Peyer's patch (tissue), 4 donors: ENCODE results near the gene SENP2. TPM values are rescaled to one million over a fixed set of nuclear protein-coding genes. Genes with fewer than 3 reads are reported as not detected.
"Not testable (repeated sequence)": the region's sequence is repeated elsewhere in the genome, so short reads cannot be mapped to it uniquely, and the experiment has no call there.

ENCODE experiments used
- DNase-seq, 3 donors: peaks; one replicate each; pipeline ENCODE4 v3.0.0-alpha.2; 2017 to 2019
- H3K27ac ChIP-seq, 4 donors: fragments of 200-600 bp; sonication (generic); one replicate each; pipeline ENCODE4 v1.5.1; 2016 to 2019
- H3K27me3 ChIP-seq, 2 donors: fragments of 200-600 bp; sonication (generic); one replicate each; pipeline ENCODE4 v1.5.1; 2019
- H3K36me3 ChIP-seq, 3 donors: fragments of 200-600 bp; sonication (generic); one replicate each; pipeline ENCODE4 v1.5.1; 2016 to 2019
- H3K4me1 ChIP-seq, 4 donors: fragments of 200-600 bp; sonication (generic); one replicate each; pipeline ENCODE4 v1.5.1; 2016 to 2019
- H3K4me3 ChIP-seq, 4 donors: fragments of 200-600 bp; sonication (generic); 1 replicate in 3 of 4; 2 replicates in 1 of 4; pipeline ENCODE4 v1.5.1; 2016 to 2019; ENCODE audit warnings: mild to moderate bottlenecking in 1 of 4
- H3K9me3 ChIP-seq, 4 donors: fragments of 200-600 bp; sonication (generic); one replicate each; pipeline ENCODE4 v1.5.1; 2016 to 2019; ENCODE audit warnings: mild to moderate bottlenecking in 1 of 4
- CTCF ChIP-seq, 6 experiments: fragments of 450-650 bp in 4 of 6; fragments of 200-600 bp in 2 of 6; sonication (generic) in 1 of 6; IDR thresholded peaks; one replicate each; pipeline ENCODE4 v1.5.1; 2017 to 2019; ENCODE audit warnings: antibody characterized with exemption in 6 of 6, mild to moderate bottlenecking in 3 of 6, moderate library complexity in 1 of 6
- POLR2A ChIP-seq, 2 donors: fragments of 450-650 bp; IDR thresholded peaks; one replicate each; pipeline ENCODE4 v1.5.1; 2017; ENCODE audit warnings: antibody characterized with exemption in 2 of 2, mild to moderate bottlenecking in 2 of 2, moderate library complexity in 2 of 2
- total RNA-seq, 4 donors: library from RNA; depleted of rRNA; stranded (reverse); fragments of >200 nt; gene quantifications; one replicate each; pipeline ENCODE4 v1.1.0, GENCODE V29; 2016

Gene SENP2
- total RNA-seq, 4 donors from 2014 or later, result 21.8 to 48.7 (median 28.7) TPM

GRCh38 chr3:185640308-185640707 lies 54.2 kb downstream of the SENP2 start:
- peaks cover 0 to 4% (median 0%) of the 10 kb centered on the region in 3 donors for H3K36me3 ChIP-seq
- H3K4me3 ChIP-seq, result no peak overlapping the region
- H3K27ac ChIP-seq, result no peak overlapping the region
- no peaks in the 10 kb centered on the region for H3K27me3 ChIP-seq
- H3K9me3 ChIP-seq, result no peaks in the 10 kb centered on the region
- DNase-seq, result no peak
- no peak for TF ChIP-seq POLR2A (IDR thresholded peaks at IDR 0.05)
- no peak for TF ChIP-seq CTCF (IDR thresholded peaks at IDR 0.05)
- no peaks in the 10 kb centered on the region for H3K4me1 ChIP-seq

- H3K27ac ChIP-seq, DNase-seq, H3K9me3 ChIP-seq, H3K4me3 ChIP-seq, H3K27me3 ChIP-seq, H3K4me1 ChIP-seq: not testable (repeated sequence)
- peaks cover 0 to 10% (median 0%) of the 10 kb centered on the region in 3 donors for H3K36me3 ChIP-seq
Measured at GRCh38 chr3:185645191-185645590, 59.1 kb downstream of the SENP2 start.

GRCh38 chr3:185645596-185646381 lies 59.7 kb downstream of the SENP2 start:
- Histone ChIP-seq H3K27ac (no peak overlapping the region), H3K36me3 (peaks cover 0 to 10% (median 0%) of the 10 kb centered on the region in 3 donors)

GRCh38 chr3:185646382-185647133 lies 60.5 kb downstream of the SENP2 start:
- DNase-seq, result no peak
- Histone ChIP-seq H3K9me3 (no peaks in the 10 kb centered on the region), H3K4me1 (no peaks in the 10 kb centered on the region), H3K4me3 (no peak overlapping the region), H3K27ac (no peak overlapping the region), H3K36me3 (peaks cover 0 to 10% (median 0%) of the 10 kb centered on the region in 3 donors), H3K27me3 (no peaks in the 10 kb centered on the region)
- TF ChIP-seq POLR2A (IDR thresholded peaks at IDR 0.05) (no peak), CTCF (IDR thresholded peaks at IDR 0.05) (no peak)

More at GRCh38 chr3:185645596-185646381, 59.7 kb downstream of the SENP2 start:
- TF ChIP-seq POLR2A (IDR thresholded peaks at IDR 0.05) (no peak), CTCF (IDR thresholded peaks at IDR 0.05) (no peak)
- Histone ChIP-seq H3K4me3 (no peak overlapping the region), H3K9me3 (no peaks in the 10 kb centered on the region), H3K4me1 (no peaks in the 10 kb centered on the region), H3K27me3 (no peaks in the 10 kb centered on the region)
- no peak for DNase-seq

GRCh38 chr3:185647134-185647879 lies 61.2 kb downstream of the SENP2 start:
- peaks cover 0 to 10% (median 0%) of the 10 kb centered on the region in 3 donors for H3K36me3 ChIP-seq
- no peak overlapping the region for H3K4me3 ChIP-seq

More at GRCh38 chr3:185647134-185647879, 61.2 kb downstream of the SENP2 start:
- TF ChIP-seq CTCF (IDR thresholded peaks at IDR 0.05) (no peak), POLR2A (IDR thresholded peaks at IDR 0.05) (no peak)
- H3K9me3 ChIP-seq, result no peaks in the 10 kb centered on the region
- H3K27me3 ChIP-seq, result no peaks in the 10 kb centered on the region
- DNase-seq, result no peak
- H3K4me1 ChIP-seq, result no peaks in the 10 kb centered on the region
- no peak overlapping the region for H3K27ac ChIP-seq
